Measurements from ENCODE around the gene GARIN3. TPM values are rescaled to one million over a fixed set of nuclear protein-coding genes. Genes with fewer than 3 reads are reported as not detected.
A peak's percentile ranks its signal among the peaks of the same experiment; 100 is the strongest.
"Not testable (repeated sequence)": the region's sequence is repeated elsewhere in the genome, so short reads cannot be mapped to it uniquely, and the experiment has no call there.

Gene GARIN3
- total RNA-seq, 2 donors from 2014 or later, result not detected

GRCh38 chr5:157197086-157197485 is 31.0 kb upstream of the GARIN3 start:
- peaks cover 10% of the 10 kb centered on the region for H3K36me3 Mint-ChIP-seq (ENCODE audit: low read depth)
- ATAC-seq, result peak; percentile 66
- H3K9me3 ChIP-seq (ENCODE audit: control insufficient read depth, low read length, poor library complexity, severe bottlenecking), result peaks cover 3% of the 10 kb centered on the region
- peak overlapping the region; percentile 97 for H3K27ac Mint-ChIP-seq
- peak in 1 of 3 donors; percentile 30 for DNase-seq
- peaks cover 63% of the 10 kb centered on the region for H3K4me1 Mint-ChIP-seq
- no peaks in the 10 kb centered on the region for H3K27me3 Mint-ChIP-seq
- peak overlapping the region; percentile 57 for H3K4me3 Mint-ChIP-seq

GRCh38 chr5:157196045-157196444 is 30.0 kb upstream of the GARIN3 start:
- DNase-seq, result no peak
- Mint-ChIP-seq H3K27ac (peak overlapping the region; percentile 97), H3K4me3 (peak overlapping the region; percentile 73), H3K4me1 (peaks cover 62% of the 10 kb centered on the region), H3K27me3 (no peaks in the 10 kb centered on the region), H3K36me3 (ENCODE audit: low read depth) (peaks cover 10% of the 10 kb centered on the region)
- H3K9me3 ChIP-seq (ENCODE audit: control insufficient read depth, low read length, poor library complexity, severe bottlenecking), result peaks cover 3% of the 10 kb centered on the region
- peak; percentile 55 for ATAC-seq

- H3K4me1 Mint-ChIP-seq, result peaks cover 69% of the 10 kb centered on the region
- ATAC-seq (peak; percentile 66), DNase-seq (no peak)
- no peaks in the 10 kb centered on the region for H3K27me3 Mint-ChIP-seq
- peak overlapping the region; percentile 77 for H3K4me3 Mint-ChIP-seq
- peaks cover 12% of the 10 kb centered on the region for H3K36me3 Mint-ChIP-seq (ENCODE audit: low read depth)
- H3K27ac Mint-ChIP-seq, result peak overlapping the region; percentile 97
- peaks cover 3% of the 10 kb centered on the region for H3K9me3 ChIP-seq (ENCODE audit: control insufficient read depth, low read length, poor library complexity, severe bottlenecking)
Measured at GRCh38 chr5:157193699-157194424, 27.8 kb upstream of the GARIN3 start.

GRCh38 chr5:157189223-157189622 is 23.2 kb upstream of the GARIN3 start:
- Mint-ChIP-seq H3K27ac (peak overlapping the region; percentile 97), H3K36me3 (ENCODE audit: low read depth) (peaks cover 20% of the 10 kb centered on the region), H3K4me3 (peak overlapping the region; percentile 97), H3K27me3 (no peaks in the 10 kb centered on the region), H3K4me1 (peaks cover 69% of the 10 kb centered on the region)
- DNase-seq (no peak), ATAC-seq (no peak)
- peaks cover 3% of the 10 kb centered on the region for H3K9me3 ChIP-seq (ENCODE audit: control insufficient read depth, low read length, poor library complexity, severe bottlenecking)

GRCh38 chr5:157188270-157188669 is 22.2 kb upstream of the GARIN3 start:
- H3K4me1 Mint-ChIP-seq, result peaks cover 70% of the 10 kb centered on the region

GRCh38 chr5:157187046-157187754 is 21.1 kb upstream of the GARIN3 start:
- H3K4me3 Mint-ChIP-seq, result peak overlapping the region; percentile 97
- peaks cover 27% of the 10 kb centered on the region for H3K36me3 Mint-ChIP-seq (ENCODE audit: low read depth)
- no peaks in the 10 kb centered on the region for H3K27me3 Mint-ChIP-seq
- peaks cover 2% of the 10 kb centered on the region for H3K9me3 ChIP-seq (ENCODE audit: control insufficient read depth, low read length, poor library complexity, severe bottlenecking)
- ATAC-seq (peak; percentile 38), DNase-seq (no peak)
- peaks cover 62% of the 10 kb centered on the region for H3K4me1 Mint-ChIP-seq
- H3K27ac Mint-ChIP-seq, result peak overlapping the region; percentile 97

More at GRCh38 chr5:157188270-157188669, 22.2 kb upstream of the GARIN3 start:
- ATAC-seq (peak; percentile 15), DNase-seq (no peak)
- Mint-ChIP-seq H3K27me3 (no peaks in the 10 kb centered on the region), H3K27ac (peak overlapping the region; percentile 97), H3K36me3 (ENCODE audit: low read depth) (peaks cover 27% of the 10 kb centered on the region), H3K4me3 (peak overlapping the region; percentile 97)
- peaks cover 3% of the 10 kb centered on the region for H3K9me3 ChIP-seq (ENCODE audit: control insufficient read depth, low read length, poor library complexity, severe bottlenecking)

GRCh38 chr5:157186309-157187045 is 20.4 kb upstream of the GARIN3 start:
- DNase-seq (no peak), ATAC-seq (peak; percentile 11)
- Mint-ChIP-seq H3K27ac (peak overlapping the region; percentile 97), H3K36me3 (ENCODE audit: low read depth) (peaks cover 27% of the 10 kb centered on the region), H3K4me3 (peak overlapping the region; percentile 97), H3K27me3 (no peaks in the 10 kb centered on the region), H3K4me1 (peaks cover 56% of the 10 kb centered on the region)
- H3K9me3 ChIP-seq (ENCODE audit: control insufficient read depth, low read length, poor library complexity, severe bottlenecking), result no peaks in the 10 kb centered on the region

GRCh38 chr5:157185122-157185521 is 19.1 kb upstream of the GARIN3 start:
- H3K9me3 ChIP-seq (ENCODE audit: control insufficient read depth, low read length, poor library complexity, severe bottlenecking); H3K27me3 Mint-ChIP-seq; ATAC-seq; DNase-seq: not testable (repeated sequence)
- Mint-ChIP-seq H3K36me3 (ENCODE audit: low read depth) (peaks cover 23% of the 10 kb centered on the region), H3K4me3 (peak overlapping the region; percentile 97), H3K4me1 (peaks cover 54% of the 10 kb centered on the region), H3K27ac (peak overlapping the region; percentile 97)

- DNase-seq (no peak), ATAC-seq (no peak)
- H3K4me3 Mint-ChIP-seq, result peak overlapping the region; percentile 97
- peak overlapping the region; percentile 97 for H3K27ac Mint-ChIP-seq
- no peaks in the 10 kb centered on the region for H3K9me3 ChIP-seq (ENCODE audit: control insufficient read depth, low read length, poor library complexity, severe bottlenecking)
- H3K4me1 Mint-ChIP-seq, result peaks cover 55% of the 10 kb centered on the region
- no peaks in the 10 kb centered on the region for H3K27me3 Mint-ChIP-seq
- H3K36me3 Mint-ChIP-seq (ENCODE audit: low read depth), result peaks cover 23% of the 10 kb centered on the region
Measured at GRCh38 chr5:157184117-157184670, 18.1 kb upstream of the GARIN3 start.

- H3K27me3 Mint-ChIP-seq, result no peaks in the 10 kb centered on the region
- H3K4me1 Mint-ChIP-seq, result peaks cover 55% of the 10 kb centered on the region
- H3K9me3 ChIP-seq (ENCODE audit: control insufficient read depth, low read length, poor library complexity, severe bottlenecking), result no peaks in the 10 kb centered on the region
- peak overlapping the region; percentile 97 for H3K27ac Mint-ChIP-seq
- DNase-seq (no peak), ATAC-seq (no peak)
- peak overlapping the region; percentile 97 for H3K4me3 Mint-ChIP-seq
- peaks cover 18% of the 10 kb centered on the region for H3K36me3 Mint-ChIP-seq (ENCODE audit: low read depth)
Measured at GRCh38 chr5:157182143-157182757, 16.2 kb upstream of the GARIN3 start.

GRCh38 chr5:157180374-157181264 is 14.6 kb upstream of the GARIN3 start, which contains the start of gene ITK:
Gene ITK (plus strand): TSS chr5:157180840. CDS start chr5:157180978, 138 bp downstream.
- ATAC-seq (peak; percentile 89), DNase-seq (no peak)
- H3K27me3 Mint-ChIP-seq, result no peaks in the 10 kb centered on the region
- H3K4me3 Mint-ChIP-seq, result peak within 1 kb of the TSS; percentile 97
- peaks cover 8% of the 10 kb centered on the region for H3K36me3 Mint-ChIP-seq (ENCODE audit: low read depth)
- H3K9me3 ChIP-seq (ENCODE audit: control insufficient read depth, low read length, poor library complexity, severe bottlenecking), result no peaks in the 10 kb centered on the region
- H3K27ac Mint-ChIP-seq, result peak within 1 kb of the TSS; percentile 97
- peaks cover 42% of the 10 kb centered on the region for H3K4me1 Mint-ChIP-seq

- Mint-ChIP-seq H3K36me3 (ENCODE audit: low read depth) (peaks cover 6% of the 10 kb centered on the region), H3K4me3 (peak overlapping the region; percentile 68), H3K27ac (peak overlapping the region; percentile 97), H3K4me1 (peaks cover 45% of the 10 kb centered on the region), H3K27me3 (no peaks in the 10 kb centered on the region)
- DNase-seq, result no peak
- no peak for ATAC-seq
- no peaks in the 10 kb centered on the region for H3K9me3 ChIP-seq (ENCODE audit: control insufficient read depth, low read length, poor library complexity, severe bottlenecking)
Measured at GRCh38 chr5:157178966-157179365, 12.9 kb upstream of the GARIN3 start.

Measured in T-helper 17 cell (primary cell).